GM19239 (cell line): ENCODE data around the gene PTX4.
A peak's percentile ranks its signal among the peaks of the same experiment; 100 is the strongest.

Source experiments
- DNase-seq: peaks from one replicate; pipeline ENCODE4 v3.0.0; 2011; ENCODE audit warnings: low spot score; ENCODE audit not compliant: insufficient read length
- FAIRE-seq: peaks from 2 replicates; lab custom pipeline; 2011; peaks lifted over from hg19 to GRCh38; lab: Jason Lieb, UNC

Gene PTX4, protein sequence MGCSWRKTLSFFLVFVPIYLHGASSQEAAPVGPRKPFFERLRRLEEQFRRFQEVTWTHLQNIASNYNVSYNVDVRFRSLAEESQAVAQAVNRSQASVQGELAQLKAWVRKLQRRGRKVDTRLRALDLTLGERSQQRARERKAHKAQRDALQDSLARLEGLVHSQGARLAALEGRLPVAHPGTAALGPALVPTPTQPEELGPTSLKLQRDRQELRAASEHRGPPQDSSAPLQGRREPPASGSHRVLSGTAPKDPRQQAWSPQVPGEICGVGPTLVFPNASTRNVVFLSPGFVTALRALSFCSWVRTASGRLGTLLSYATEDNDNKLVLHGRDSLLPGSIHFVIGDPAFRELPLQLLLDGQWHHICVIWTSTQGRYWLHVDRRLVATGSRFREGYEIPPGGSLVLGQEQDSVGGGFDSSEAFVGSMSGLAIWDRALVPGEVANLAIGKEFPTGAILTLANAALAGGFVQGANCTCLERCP

DNA sequence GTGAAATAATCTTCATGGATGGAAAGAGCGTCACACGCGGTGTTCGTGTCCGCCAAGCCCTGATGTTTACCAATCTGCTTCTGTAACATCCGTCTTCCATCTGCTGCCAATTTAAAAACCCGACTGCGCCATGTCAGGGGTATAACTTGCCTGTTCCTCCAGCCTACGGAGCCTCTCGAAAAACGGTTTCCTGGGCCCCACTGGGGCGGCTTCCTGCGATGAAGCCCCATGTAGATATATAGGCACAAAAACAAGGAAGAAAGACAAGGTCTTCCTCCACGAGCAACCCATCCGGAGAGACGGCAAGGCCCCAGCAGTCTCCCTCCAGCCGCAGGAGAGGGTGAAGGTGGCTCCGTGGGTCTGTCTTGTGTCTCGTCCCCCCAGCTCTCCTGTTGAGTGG is at the start of gene PTX4:
TSS of gene PTX4 (minus strand) at position 326 of the 400 bp plus-strand sequence. CDS start at position 291, 35 bp downstream.
- DNase-seq: no peak
- no peak for FAIRE-seq

DNA sequence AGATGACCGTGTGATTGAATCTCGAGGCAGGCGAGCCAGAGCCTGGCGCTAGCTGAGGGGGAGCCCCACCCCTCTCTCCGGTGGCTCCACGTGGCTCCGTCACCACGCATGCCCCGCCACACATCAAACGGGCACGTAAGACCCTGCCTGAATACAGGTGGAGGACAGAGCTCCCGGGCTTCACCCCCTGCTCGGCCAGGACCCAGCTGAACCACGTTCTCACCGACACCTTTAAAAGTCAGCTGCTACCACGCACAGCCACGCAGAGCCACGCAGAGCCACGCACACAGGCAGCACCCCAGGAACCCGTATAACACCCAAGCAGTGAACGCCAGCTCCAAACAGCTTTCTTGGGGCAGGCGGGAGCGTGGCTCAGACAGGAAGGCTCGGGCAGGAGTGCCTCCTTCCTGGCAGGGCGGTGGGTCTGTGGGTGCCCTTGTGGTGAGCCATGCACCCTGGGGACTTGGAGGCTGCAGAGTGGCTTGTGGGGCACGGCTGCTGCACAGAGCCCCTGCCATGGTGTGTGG is 49.1 kb upstream of the PTX4 start:
- FAIRE-seq (no peak), DNase-seq (no peak)

DNA sequence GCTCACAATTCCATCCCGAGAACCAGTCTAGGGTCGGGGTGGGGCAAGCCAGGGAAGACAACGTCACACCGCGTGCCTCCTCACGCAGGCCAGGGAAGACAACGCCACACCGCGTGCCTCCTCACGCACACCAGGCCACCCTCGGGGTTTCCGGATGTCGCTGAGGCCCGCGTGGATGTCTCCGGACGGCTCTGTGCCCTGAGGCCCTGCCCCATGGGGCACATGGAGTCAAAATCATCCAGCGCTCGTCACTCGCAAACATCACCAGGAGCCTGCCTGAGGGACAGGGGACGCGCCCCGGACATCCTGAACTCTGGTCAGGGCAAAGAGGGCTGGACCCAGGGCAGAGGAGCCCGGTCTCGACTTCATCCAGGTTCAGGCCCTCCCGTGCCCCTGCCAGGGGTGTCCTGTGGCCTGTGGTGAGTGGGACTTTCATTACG is 48.4 kb upstream of the PTX4 start:
- FAIRE-seq (no peak), DNase-seq (no peak)

DNA sequence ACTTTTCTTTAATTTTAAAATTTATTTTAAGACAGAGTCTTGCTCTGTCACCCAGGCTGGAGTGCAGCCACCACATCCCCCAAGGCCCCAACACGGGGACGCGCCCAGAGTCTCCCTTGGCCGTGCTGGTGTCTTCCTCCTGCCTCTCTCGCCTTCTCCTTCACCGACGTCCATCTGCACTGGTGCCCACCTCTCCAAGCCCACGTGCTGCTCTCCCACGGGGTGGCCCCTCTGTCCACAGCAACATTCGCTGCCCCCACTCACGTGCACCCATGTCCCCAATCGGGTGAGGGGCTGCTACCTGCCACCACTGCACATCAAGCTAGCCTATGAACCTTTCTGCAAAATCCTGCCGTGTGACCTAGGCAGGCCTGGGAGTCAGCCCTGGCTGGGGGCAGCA is 47.9 kb upstream of the PTX4 start:
- FAIRE-seq (no peak), DNase-seq (no peak)

DNA sequence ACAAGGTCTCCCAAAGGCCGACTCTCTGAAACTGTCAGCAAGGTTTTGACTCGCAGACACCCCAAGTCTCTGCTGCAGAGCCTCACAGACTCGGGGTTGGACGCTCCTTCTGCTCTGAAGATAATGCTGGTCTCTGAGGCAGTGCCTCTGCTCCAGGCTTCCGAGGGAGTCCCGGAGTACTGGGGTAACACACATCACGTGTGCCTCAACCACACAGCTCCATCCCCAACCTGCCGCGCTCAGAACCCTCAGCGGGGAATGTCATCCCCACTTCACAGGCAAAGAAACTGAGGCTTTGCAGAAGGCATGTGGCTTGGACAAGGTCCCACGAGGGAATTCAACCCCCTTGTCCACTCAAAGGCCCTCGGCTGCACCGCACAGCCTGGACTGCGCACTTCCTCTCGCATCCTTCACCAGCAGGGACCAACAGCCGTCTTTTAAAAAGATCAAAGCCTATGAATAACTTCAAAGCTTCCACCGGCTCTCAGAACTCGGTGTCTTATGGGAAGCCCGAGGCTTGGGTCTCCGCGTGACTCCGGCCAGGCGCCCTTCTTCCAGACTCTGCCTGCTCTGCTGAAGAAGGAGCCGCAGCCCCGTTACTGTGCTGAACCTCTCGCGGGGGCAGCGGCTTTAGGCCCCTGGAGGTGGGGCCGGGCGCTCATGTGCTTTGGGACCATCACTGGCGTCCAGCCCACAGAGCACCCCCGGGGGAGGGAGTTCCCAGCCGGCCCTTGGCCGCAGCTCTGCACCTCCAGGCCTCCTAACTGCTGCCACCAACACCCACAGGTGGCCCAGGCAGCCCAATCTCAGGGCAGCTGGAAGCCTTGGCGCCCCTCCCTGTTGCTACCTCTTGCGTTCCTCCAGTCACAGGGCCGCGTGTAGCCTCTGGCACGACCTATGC is 46.9 kb upstream of the PTX4 start:
- no peak for FAIRE-seq
- no peak for DNase-seq

DNA sequence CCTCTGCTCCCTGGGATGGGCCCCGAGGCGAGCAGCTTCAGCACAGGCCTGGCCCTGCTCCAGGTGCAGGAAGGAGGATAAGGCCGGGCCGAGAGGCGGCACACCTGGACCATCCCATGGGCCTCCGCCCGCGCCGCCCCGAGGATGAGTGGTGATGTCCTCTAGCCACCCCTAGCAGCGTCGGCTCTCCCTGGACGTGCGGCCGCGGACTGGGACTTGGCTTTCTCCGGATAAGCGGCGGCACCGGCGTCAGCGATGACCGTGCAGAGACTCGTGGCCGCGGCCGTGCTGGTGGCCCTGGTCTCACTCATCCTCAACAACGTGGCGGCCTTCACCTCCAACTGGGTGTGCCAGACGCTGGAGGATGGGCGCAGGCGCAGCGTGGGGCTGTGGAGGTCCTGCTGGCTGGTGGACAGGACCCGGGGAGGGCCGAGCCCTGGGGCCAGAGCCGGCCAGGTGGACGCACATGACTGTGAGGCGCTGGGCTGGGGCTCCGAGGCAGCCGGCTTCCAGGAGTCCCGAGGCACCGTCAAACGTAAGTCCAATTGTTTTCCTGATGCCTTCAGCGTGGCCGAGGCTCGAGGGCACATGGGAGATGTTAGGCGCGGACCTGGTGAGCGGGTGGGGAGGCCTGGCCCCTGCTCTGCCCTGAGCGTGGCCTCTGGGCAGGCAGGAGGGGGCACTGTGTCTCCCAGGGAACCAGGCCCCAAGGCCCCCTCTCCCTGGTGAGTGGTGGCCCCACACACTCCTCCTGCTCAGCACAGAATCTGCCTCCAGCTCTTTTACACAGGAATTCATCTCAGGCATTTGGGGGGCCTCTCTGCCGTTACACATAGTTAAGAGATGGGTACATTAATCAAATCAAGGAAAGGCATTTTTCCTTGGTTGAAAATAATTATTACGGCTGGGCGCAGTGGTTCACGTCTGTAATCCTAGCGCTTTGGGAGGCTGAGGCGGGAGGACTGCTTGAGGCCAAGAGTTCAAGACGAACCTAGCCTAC is 45.6 kb upstream of the PTX4 start:
- FAIRE-seq: no peak
- no peak for DNase-seq

DNA sequence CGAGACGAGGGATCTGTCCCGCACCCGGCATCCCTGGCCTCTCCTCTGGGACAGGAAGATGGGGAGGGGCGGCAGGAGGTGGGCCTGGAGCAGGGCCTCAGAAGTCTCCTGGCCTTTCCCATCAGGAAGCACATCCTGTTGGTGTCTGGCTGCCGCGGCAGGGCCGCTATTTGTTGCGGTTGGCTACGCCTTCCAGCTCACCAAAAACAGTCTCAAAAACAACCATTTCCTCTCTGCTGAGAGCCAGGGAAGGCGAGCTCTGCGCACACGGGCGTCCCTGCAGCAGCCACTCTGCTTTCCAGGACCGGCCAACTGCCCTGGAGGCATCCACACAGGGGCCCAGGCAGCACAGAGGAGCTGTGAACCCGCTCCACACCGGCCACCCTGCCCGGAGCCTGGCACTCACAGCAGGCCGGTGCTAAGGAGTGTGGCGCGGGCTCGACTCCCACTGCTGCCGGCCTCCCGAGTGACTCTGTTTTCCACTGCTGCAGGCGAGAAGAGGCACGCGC is 44.8 kb upstream of the PTX4 start, which contains the start of gene TMEM204:
TSS of gene TMEM204 (plus strand) at position 224 of the 509 bp plus-strand sequence. CDS start 610 bp downstream, outside the sequence.
- no peak for FAIRE-seq
- DNase-seq: peak; percentile 60

DNA sequence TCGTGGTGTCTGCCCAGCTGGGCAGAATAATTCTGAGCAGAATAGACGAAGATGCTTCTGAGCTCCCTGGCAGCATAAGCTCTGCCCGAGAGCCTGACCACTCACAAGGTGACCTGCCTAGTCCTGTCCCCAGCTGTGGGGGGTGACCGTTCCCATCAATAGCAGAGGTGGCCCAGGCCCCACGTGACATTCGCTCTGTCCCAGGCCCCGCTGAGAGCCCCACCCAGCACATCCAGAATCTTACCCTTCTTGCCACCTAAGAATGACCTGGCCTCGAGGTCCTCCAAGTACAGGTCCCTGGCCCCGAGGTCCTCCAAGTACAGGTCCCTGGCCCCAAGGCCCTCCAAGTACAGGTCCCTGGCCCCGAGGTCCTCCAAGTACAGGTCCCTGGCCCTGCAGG is 44.0 kb upstream of the PTX4 start:
- FAIRE-seq: no peak
- no peak for DNase-seq

DNA sequence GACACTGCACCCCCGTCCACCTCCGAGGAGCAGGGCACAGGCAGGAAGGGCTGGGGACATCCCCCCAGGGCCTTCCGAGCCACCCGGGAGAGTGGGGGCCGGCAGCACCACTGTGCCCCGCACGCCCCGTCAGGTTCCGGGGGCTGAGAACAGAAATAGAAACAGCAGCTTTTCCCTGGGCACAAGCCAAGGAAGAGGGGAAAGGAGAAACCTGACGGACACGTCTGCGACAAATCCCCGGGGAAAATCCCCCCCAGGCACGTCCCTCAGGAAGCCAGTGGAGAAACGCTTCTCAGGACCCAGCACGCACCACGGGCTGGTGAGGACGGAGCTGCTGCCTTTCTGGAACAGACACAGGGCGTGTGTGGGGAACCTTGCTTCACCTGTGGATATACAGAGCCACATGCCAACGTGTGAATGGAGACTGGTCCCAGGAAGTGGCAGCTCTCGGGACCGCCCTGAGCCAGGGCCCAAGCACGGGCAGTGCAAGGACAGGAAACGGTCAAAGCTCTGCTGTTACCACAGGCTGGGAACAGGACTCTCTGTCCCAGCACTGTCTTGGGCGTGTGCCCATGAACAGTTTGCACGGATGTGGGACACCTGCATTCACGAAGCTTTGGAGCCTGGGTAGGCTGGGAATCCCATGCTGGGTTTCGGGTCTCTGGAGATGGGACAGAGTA is 43.5 kb upstream of the PTX4 start:
- FAIRE-seq (no peak), DNase-seq (no peak)

DNA sequence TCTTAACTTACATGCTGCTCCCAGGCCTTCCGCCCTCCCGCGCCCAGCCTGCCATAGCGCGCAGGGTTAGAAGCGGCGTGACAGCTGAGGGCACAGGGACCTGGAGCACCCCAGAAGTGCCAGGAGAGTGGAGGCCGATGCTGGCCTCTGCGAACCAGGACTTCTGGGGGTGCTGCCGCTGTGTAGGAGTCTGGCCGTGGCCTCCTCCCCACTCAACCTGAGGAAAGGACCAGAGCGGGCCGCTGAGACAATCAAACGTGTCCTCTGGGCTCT is 42.8 kb upstream of the PTX4 start:
- FAIRE-seq (no peak), DNase-seq (no peak)

DNA sequence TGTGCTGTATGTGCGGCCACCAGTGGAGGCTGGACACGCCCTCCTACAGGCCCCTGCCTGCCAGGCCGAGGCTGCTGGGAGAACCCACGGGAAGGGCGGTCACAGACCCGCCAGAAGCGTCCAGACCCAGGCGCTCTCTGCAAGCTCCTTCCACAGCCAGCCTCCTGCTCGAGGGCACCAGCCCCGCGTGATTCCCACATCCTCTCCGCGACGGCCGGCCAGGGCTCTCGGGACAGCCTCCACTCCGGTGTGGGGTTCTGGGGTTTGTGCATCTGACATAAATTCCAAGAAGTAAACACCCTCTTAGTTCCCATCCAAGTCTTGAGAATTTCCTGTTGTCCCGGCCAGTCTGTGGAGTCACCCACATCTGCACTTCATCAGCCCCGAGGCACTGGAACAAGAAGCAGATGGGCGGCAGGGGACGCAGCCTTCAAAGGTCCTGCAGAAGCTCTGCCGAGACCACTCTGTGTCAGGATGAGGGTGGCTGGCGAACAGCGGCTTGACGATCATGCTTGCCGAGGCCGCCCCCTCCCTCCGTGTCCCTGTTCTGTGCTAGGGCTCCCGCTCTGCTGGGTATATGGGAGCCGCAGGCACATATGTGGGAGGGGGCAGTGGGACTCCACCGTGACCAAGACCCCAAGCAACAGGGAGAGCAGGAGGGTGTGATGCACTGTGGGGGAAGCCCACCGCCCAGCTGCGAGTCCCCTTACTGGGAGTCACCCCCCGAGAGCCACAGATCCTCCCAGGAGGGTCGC is 42.3 kb upstream of the PTX4 start:
- FAIRE-seq: no peak
- no peak for DNase-seq

DNA sequence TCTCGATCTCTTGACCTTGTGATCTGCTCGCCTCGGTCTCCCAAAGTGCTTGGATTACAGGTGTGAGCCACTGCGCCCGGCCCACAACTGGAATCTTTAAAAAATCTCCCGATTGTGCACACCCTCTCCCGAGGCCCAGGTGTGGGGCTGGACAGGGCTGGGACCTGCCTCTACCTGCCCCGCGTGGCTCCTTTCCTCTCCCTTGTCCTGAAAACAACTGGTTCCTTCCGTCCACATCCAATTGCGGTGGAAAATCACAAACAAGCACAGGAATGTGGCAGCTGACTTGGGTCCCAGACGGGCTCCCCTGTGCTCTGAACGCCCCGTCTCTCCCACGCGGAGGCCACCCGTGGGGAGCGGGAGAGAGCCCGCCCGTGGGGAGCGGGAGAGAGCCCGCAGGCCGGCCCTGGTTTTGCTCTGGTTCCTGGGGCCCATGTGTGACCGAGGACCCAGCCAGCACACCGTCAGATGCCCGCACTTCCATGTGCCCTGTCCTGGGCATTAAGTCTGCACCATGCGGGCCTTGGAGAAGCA is 41.7 kb upstream of the PTX4 start:
- no peak for FAIRE-seq

DNA sequence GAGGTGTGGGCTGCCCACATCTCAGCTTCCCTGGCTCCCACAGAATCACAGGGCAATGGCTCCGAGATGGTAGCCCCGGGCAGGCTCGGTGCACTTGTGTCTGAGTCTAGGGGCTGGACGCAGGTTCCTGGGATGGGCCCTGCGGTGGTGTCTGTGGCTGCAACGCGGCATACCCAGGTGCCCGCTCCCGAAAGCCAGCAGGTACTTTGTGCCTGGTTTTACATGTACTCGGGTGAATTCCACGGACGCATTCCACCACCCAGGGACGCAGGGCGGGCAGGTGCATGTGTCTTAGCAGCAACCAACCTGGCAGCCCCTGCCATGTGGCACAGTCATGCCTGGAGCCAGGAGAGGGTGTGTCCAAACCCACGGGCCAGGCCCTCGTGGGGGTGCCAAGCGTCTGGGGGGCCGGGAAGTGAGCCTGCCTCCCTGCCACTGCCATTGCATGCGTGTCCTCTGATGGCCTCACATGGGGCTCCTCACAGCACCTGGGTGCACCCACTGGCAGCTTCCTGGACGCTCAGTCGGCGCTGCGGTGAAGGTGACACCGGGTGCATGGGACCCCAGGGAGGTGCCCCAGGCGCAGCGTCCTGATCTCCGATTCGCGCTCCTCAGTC is 40.3 kb upstream of the PTX4 start:
- no peak for DNase-seq
- no peak for FAIRE-seq

More for the DNA sequence above, 41.7 kb upstream of the PTX4 start:
- no peak for DNase-seq

DNA sequence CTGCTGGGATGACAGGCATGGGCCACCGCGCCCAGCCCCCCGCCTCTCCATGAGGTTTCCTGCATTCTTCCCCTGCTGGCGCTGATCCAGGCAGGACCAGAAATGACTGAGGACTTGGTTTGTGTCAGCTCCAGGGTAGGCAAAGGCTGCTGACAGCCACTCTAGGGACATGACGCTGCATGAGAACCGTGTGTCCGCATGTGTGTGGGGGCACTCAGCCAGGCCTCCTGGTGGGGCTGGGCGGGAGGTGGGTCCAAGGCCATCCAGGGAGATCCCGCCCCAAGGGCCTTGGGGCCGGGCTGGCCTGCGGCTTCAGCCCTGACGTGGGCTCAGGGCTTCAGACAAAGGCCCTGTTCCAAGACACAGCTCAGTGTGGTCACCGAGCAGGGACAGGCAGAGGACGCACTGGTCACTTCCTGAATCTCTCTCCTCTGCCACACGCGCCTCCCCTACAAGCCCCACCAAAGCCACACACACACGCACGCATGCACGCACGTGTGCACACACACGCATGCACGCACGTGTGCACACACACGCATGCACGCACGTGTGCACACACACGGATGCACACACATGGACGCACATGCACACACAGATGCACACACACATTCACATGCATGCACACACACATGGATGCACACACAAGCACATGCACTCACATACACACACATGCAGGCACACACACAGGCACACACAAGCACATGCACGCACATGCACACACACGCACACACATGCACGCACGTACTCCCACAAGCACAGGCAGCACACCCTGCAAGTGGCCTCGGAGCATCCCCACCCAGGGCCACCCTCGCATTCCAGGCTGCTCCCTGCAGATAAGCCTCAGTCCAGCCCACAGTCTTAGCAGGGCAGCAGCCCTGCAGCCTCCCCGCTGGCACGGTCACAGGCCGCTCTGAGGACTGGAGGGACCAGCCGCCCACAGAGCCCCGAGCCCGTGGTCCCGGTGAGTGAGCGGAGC is 39.4 kb upstream of the PTX4 start:
- FAIRE-seq (no peak), DNase-seq (no peak)

DNA sequence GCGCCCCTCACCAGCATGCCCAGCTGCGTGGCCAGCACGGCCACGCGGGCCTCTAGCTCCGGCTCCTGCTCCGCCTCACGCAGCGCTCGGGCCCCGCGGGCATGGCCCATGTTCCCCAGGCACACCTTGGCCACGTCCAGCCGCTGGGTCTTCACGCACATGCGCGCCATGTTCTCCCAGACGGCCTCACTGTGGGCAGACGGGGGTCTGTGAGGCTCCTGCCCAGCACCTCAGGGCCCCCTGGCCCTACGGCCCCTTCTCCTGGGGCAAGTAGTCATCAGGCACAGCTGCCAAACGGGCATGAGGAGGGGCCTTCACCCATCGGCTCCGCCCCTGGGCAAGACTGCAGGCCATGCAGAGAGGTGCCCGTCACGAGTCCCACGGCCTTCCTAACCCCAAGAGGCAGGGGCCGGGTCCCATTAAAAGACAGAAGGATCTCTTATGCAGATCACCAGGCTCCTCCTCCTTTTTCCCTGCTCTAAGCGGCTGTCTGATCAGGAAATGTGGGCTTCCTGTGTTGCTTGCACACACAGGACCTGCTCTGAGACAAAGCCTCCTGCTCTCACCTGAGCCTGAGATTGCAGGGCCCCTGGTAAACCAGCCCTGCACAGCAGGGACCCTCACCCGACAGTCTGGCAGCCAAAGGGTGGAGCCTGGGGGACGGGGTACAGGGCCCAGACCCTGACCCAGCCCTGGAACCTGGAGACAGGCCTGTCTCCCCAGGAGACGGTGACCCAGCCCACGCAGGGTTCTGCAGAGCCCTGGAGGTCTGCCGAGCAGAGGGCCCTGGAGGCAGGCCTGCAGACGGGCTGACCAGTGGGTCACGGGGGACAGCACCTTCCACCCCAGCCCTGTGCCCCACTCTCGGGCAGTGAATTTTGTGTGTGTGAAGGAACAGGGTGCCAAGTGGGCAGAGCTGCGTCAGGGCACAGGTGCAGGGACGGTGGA is 38.1 kb upstream of the PTX4 start:
- FAIRE-seq: no peak

More for the DNA sequence above, 38.1 kb upstream of the PTX4 start:
- DNase-seq: no peak
